GM19240 (cell line): ENCODE measurements around the gene ELF3.
"Not testable (repeated sequence)": the region's sequence is repeated elsewhere in the genome, so short reads cannot be mapped to it uniquely, and the experiment has no call there.

ENCODE experiments used
- DNase-seq: peaks from one replicate; pipeline ENCODE4 v3.0.0; 2011; ENCODE audit warnings: low spot score; ENCODE audit not compliant: insufficient read length

ELF3 gene

GRCh38 chr1:202007805-202008489, 2.4 kb upstream of the ELF3 start:
- DNase-seq, result no peak

- DNase-seq, result peak; percentile 56
These were observed 834 bp upstream of the ELF3 start for GRCh38 chr1:202009326-202010179.

GRCh38 chr1:202011994-202012393, 1.6 kb downstream of the ELF3 start:
- no peak for DNase-seq

GRCh38 chr1:202012544-202013478, 2.4 kb downstream of the ELF3 start:
- DNase-seq, result no peak

- DNase-seq, result no peak
These were observed 3.2 kb downstream of the ELF3 start for GRCh38 chr1:202013603-202014002.

GRCh38 chr1:202014060-202014459, 3.7 kb downstream of the ELF3 start:
- no peak for DNase-seq

- no peak for DNase-seq
These were observed 4.7 kb downstream of the ELF3 start for GRCh38 chr1:202014915-202015661.

- no peak for DNase-seq
These were observed 5.2 kb downstream of the ELF3 start for GRCh38 chr1:202015662-202015937.

GRCh38 chr1:202016022-202016810, 5.8 kb downstream of the ELF3 start:
- no peak for DNase-seq

- no peak for DNase-seq
These were observed 6.7 kb downstream of the ELF3 start for GRCh38 chr1:202016811-202017748.

- DNase-seq, result no peak
These were observed 7.5 kb downstream of the ELF3 start for GRCh38 chr1:202017749-202018467.

- DNase-seq, result no peak
These were observed 8.3 kb downstream of the ELF3 start for GRCh38 chr1:202018468-202019234.

- not testable (repeated sequence) for DNase-seq
These were observed 8.8 kb downstream of the ELF3 start for GRCh38 chr1:202019235-202019558.

- DNase-seq, result no peak
These were observed 12.6 kb downstream of the ELF3 start for GRCh38 chr1:202023001-202023433.

- no peak for DNase-seq
These were observed 18.8 kb downstream of the ELF3 start for GRCh38 chr1:202029171-202029665.

GRCh38 chr1:202029727-202030126, 19.3 kb downstream of the ELF3 start:
- DNase-seq, result no peak

- DNase-seq, result no peak
These were observed 21.4 kb downstream of the ELF3 start for GRCh38 chr1:202031796-202032195.
